Nephron progenitor cell (in vitro differentiated cells): ENCODE measurements around the gene ZNF609.
A peak's percentile ranks its signal among the peaks of the same experiment; 100 is the strongest.

Experiments used
- DNase-seq: peaks from one replicate; pipeline ENCODE4 v3.0.0; 2021
- H3K27ac Mint-ChIP-seq: 2 replicates; pipeline ENCODE4 v1.8.0; 2021; ENCODE audit warnings: mild to moderate bottlenecking, moderate library complexity, mixed read lengths
- H3K27me3 Mint-ChIP-seq: 2 replicates; pipeline ENCODE4 v1.8.0; 2021; ENCODE audit warnings: mild to moderate bottlenecking, low read depth, mixed read lengths; ENCODE audit not compliant: poor library complexity
- H3K36me3 Mint-ChIP-seq: 2 replicates; pipeline ENCODE4 v1.8.0; 2021; ENCODE audit warnings: low read depth, mixed read lengths
- H3K4me1 Mint-ChIP-seq: 2 replicates; pipeline ENCODE4 v1.8.0; 2021; ENCODE audit warnings: mixed read lengths
- H3K4me3 Mint-ChIP-seq: 2 replicates; pipeline ENCODE4 v1.8.0; 2021; ENCODE audit warnings: mild to moderate bottlenecking, moderate library complexity, mixed read lengths
- H3K9me3 Mint-ChIP-seq: 2 replicates; pipeline ENCODE4 v1.8.0; 2021; ENCODE audit warnings: mild to moderate bottlenecking, moderate library complexity, mixed read lengths
- CTCF ChIP-seq: fragments of 200-600 bp; sonication (generic); IDR thresholded peaks from 2 replicates; pipeline ENCODE4 v1.5.0; 2021; ENCODE audit warnings: antibody characterized with exemption

Gene ZNF609

DNA sequence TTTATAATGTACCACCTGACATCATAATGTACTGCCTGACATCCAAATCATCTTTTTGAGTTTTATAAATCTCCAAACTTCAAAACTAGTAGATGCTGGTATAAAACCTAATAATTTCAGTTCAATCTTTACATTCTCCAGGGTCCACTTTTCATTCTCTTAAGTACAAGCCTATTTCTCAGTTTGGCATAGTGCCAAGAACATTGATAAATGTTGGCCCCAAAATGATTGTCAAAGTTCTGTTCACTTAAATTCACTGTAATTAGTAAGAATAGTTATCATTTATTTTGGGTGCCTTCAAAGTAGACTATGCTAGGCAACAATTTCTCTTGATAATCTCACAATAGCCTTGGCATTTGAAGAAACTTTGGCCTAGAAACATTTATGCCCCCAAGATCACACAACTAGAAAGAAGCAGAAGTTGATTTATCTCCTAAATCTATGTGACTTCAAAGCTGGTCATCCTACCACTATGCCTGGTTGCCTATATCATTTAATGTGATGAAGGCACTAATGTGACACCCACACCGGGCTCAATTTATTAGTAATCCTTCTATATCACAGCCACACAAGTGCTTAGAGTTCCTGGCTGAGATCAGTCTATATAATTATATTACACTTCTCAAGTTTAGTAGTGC lies 101.7 kb downstream of the ZNF609 start:
- Mint-ChIP-seq H3K9me3 (peaks cover 6% of the 10 kb centered on the region), H3K27me3 (no peaks in the 10 kb centered on the region), H3K4me1 (peaks cover 16% of the 10 kb centered on the region), H3K27ac (no peak overlapping the region), H3K4me3 (no peak overlapping the region), H3K36me3 (peaks cover 54% of the 10 kb centered on the region)
- no peak for DNase-seq
- TF ChIP-seq CTCF = no peak

DNA sequence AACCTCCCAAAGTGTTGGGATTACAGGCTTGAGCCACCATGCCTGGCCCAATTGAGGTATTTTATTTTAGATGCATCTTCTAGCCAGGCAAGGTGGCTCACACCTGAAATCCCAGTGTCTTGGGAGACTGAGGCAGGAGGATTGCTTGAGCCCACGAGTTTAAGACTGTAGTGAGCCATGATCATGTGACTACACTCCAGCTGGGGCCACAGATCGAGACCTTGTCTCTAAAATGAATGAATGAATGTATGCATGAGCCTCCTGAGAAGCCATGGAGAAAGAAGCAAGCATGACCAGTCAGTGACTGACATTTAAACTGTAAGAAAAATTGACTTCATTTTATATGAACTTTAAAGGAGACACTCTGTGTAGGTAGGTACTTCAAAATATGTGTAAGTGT lies 105.7 kb downstream of the ZNF609 start:
- Mint-ChIP-seq H3K9me3 (peaks cover 6% of the 10 kb centered on the region), H3K4me3 (no peak overlapping the region), H3K36me3 (peaks cover 59% of the 10 kb centered on the region), H3K4me1 (peaks cover 40% of the 10 kb centered on the region), H3K27ac (peak overlapping the region; percentile 33), H3K27me3 (no peaks in the 10 kb centered on the region)
- TF ChIP-seq CTCF = no peak
- DNase-seq = no peak

DNA sequence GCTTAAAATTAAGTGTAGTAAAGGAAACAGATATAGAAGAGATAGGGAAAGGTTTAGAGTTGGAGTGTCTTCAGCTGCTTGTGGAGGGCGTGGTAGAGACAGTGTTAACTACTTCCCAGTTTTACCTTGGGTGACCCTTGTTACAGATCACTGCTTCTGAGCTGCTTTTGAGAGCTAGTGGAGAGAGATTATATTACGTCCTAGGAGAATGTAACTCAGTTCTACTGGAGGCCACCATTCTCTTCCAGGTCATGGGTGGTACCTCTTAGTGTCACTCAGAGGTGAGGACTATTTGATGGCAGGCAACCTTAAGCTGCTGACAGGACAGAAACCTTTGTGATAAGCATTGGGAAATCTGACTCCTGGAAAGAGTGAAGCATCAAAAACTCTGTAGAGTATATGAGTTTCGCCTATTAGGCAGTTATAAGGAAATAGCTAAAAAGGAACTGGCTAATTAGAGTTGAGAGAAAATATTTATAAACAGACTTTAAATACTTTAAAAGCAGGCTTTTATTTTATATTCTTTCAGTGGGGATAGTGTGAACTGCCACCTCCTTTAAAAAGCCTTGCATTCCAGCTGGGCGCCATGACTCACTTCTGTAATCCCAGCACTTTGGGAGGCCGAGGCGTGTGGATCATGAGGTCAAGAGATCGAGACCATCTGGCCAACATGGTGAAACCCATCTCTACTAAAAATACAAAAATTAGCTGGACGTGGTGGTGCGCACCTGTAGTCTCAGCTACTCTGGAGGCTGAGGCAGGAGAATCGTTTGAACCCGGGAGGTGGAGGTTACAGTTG lies 106.5 kb downstream of the ZNF609 start:
- peak overlapping the region; percentile 33 for H3K27ac Mint-ChIP-seq
- H3K36me3 Mint-ChIP-seq = peaks cover 58% of the 10 kb centered on the region
- H3K27me3 Mint-ChIP-seq = no peaks in the 10 kb centered on the region
- peaks cover 8% of the 10 kb centered on the region for H3K9me3 Mint-ChIP-seq
- peak; percentile 5 for DNase-seq
- TF ChIP-seq CTCF = no peak
- peak overlapping the region; percentile 8 for H3K4me3 Mint-ChIP-seq
- peaks cover 40% of the 10 kb centered on the region for H3K4me1 Mint-ChIP-seq

- TF ChIP-seq CTCF = no peak
- peaks cover 61% of the 10 kb centered on the region for H3K36me3 Mint-ChIP-seq
- no peak for DNase-seq
- peaks cover 4% of the 10 kb centered on the region for H3K9me3 Mint-ChIP-seq
- peak overlapping the region; percentile 43 for H3K27ac Mint-ChIP-seq
- peaks cover 47% of the 10 kb centered on the region for H3K4me1 Mint-ChIP-seq
- no peak overlapping the region for H3K4me3 Mint-ChIP-seq
- H3K27me3 Mint-ChIP-seq = no peaks in the 10 kb centered on the region
Observed at GRCh38 chr15:64568765-64569164, 108.4 kb downstream of the ZNF609 start.

DNA sequence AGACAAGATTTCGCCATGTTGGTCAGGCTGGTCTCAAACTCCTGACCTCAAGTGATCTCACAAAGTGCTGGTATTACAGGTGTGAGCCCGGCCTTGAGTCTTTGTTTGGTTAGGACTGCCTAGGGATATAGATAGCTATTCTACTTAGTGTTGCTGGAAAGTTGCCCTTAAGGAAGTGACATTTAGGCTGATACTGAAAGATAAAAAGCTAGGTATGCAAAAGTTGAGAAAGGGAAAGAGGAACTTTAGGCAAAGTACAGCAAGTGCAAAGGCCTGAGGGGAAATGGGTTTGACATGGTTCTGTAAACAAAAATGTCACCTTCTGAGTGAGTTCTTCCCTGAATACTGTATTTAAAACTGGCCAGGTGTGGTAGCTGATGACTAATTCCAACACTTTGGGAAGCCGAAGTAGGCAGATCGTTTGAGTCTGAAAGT lies 111.5 kb downstream of the ZNF609 start:
- Mint-ChIP-seq H3K4me1 (peaks cover 48% of the 10 kb centered on the region), H3K9me3 (peaks cover 4% of the 10 kb centered on the region), H3K4me3 (no peak overlapping the region), H3K27ac (no peak overlapping the region), H3K27me3 (no peaks in the 10 kb centered on the region), H3K36me3 (peaks cover 66% of the 10 kb centered on the region)
- DNase-seq = no peak
- no peak for TF ChIP-seq CTCF
